ENCODE data around the gene CYSTM1. TPM values are rescaled to one million over a fixed set of nuclear protein-coding genes. Genes with fewer than 3 reads are reported as not detected.

CYSTM1 gene
- total and polyA plus RNA-seq, 4 donors: 8.1 to 45.7 (median 23.4) TPM

DNA sequence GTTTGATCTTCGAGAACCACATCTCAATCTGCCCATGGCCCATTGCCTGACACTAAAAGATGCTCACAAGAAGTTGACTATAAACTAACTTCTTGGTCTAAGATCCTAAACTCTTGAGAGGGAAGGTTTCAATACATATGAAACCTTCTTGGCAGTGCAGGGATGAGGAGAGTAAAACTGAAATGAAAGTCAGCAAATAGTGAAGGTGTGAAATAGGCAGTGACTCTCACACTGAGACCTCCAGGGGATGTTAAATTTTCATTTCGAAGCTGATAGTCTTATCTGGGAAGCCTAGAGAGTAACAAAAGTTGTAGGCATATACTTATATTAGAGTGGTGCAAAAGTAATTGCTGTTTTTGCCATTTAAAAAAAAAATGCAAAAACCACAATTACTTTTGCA is 974 bp upstream of the CYSTM1 start:
- no peaks in the 10 kb centered on the region for H3K27me3 ChIP-seq (ENCODE audit: control insufficient read depth in 4 of 4, insufficient read depth in 4 of 4, low read length in 3 of 4)
- no peak for TF ChIP-seq FOXA2 (IDR thresholded peaks at IDR 0.05)
- no peak for TF ChIP-seq REST (IDR thresholded peaks at IDR 0.05)
- TF ChIP-seq ZBTB33 (IDR thresholded peaks at IDR 0.05): no peak
- TF ChIP-seq TAF1 (conservative IDR thresholded peaks at IDR 0.05): no peak
- no peak for TF ChIP-seq GABPA (IDR thresholded peaks at IDR 0.05 in 1 of 2, conservative IDR thresholded peaks at IDR 0.05 in 1 of 2)
- TF ChIP-seq SP1 (IDR thresholded peaks at IDR 0.05): no peak
- TF ChIP-seq, protein P1, sequence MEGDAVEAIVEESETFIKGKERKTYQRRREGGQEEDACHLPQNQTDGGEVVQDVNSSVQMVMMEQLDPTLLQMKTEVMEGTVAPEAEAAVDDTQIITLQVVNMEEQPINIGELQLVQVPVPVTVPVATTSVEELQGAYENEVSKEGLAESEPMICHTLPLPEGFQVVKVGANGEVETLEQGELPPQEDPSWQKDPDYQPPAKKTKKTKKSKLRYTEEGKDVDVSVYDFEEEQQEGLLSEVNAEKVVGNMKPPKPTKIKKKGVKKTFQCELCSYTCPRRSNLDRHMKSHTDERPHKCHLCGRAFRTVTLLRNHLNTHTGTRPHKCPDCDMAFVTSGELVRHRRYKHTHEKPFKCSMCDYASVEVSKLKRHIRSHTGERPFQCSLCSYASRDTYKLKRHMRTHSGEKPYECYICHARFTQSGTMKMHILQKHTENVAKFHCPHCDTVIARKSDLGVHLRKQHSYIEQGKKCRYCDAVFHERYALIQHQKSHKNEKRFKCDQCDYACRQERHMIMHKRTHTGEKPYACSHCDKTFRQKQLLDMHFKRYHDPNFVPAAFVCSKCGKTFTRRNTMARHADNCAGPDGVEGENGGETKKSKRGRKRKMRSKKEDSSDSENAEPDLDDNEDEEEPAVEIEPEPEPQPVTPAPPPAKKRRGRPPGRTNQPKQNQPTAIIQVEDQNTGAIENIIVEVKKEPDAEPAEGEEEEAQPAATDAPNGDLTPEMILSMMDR (IDR thresholded peaks at IDR 0.05; ENCODE audit: low read depth, low read length, missing input control): no peak
- no peak for TF ChIP-seq HNF4A (conservative IDR thresholded peaks at IDR 0.05)
- TF ChIP-seq, protein P2, sequence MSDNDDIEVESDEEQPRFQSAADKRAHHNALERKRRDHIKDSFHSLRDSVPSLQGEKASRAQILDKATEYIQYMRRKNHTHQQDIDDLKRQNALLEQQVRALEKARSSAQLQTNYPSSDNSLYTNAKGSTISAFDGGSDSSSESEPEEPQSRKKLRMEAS (IDR thresholded peaks at IDR 0.05): no peak
- no peak for TF ChIP-seq EGR1 (IDR thresholded peaks at IDR 0.05; ENCODE audit: low read depth in 2 of 2)
- no peak for TF ChIP-seq HNF4G (IDR thresholded peaks at IDR 0.05)
- no peak for TF ChIP-seq YY1 (IDR thresholded peaks at IDR 0.05)
- no peak for TF ChIP-seq JUND (IDR thresholded peaks at IDR 0.05)
- TF ChIP-seq ATF3 (IDR thresholded peaks at IDR 0.05): no peak
- TF ChIP-seq NR2F2 (IDR thresholded peaks at IDR 0.05): no peak
- TF ChIP-seq FOXA1 (IDR thresholded peaks at IDR 0.05): no peak
- no peak overlapping the region for H3K4me3 ChIP-seq (ENCODE audit: low read depth in 1 of 3, low read length in 3 of 3)
- H3K4me1 ChIP-seq (ENCODE audit: control insufficient read depth in 4 of 4, insufficient read depth in 4 of 4, low read length in 3 of 4): peaks cover 0 to 10% (median 5%) of the 10 kb centered on the region in 4 donors
- H3K36me3 ChIP-seq (ENCODE audit: control insufficient read depth in 4 of 4, insufficient read depth in 3 of 4, low read depth in 1 of 4, low read length in 3 of 4): no peaks in the 10 kb centered on the region
- H3K9me3 ChIP-seq (ENCODE audit: control insufficient read depth in 4 of 4, low read length in 3 of 4): no peaks in the 10 kb centered on the region
- no peak for DNase-seq (ENCODE audit: low spot score)
- H3K27ac ChIP-seq (ENCODE audit: low read depth in 1 of 2, low read length in 2 of 2): no peak overlapping the region
- 92% methylated on average over 2 of the region's 2 CpGs for WGBS
- H3K9ac ChIP-seq (ENCODE audit: low read depth in 1 of 2, low read length in 2 of 2): no peak overlapping the region
